Measurements from ENCODE around the gene EPB41L1. TPM values are rescaled to one million over a fixed set of nuclear protein-coding genes. Genes with fewer than 3 reads are reported as not detected.

The EPB41L1 gene
- total RNA-seq, 1 experiment from 2014 or later = 38.7 TPM

- ChIA-PET CTCF (interaction anchor here (2.0 to 2.6 kb wide), 3 partner anchors 139 to 179 kb away, joined by 6 to 22 read pairs (median 11); partner anchors contain the start of gene SCAND1), POLR2A (no interaction called here)
- Mint-ChIP-seq H3K4me1 (peaks cover 4% of the 10 kb centered on the region), H3K36me3 (no peaks in the 10 kb centered on the region), H3K27me3 (ENCODE audit: low read depth) (no peaks in the 10 kb centered on the region; the same call in 1 of the 2 replicates), H3K27ac (no peak overlapping the region), H3K9me3 (no peaks in the 10 kb centered on the region), H3K4me3 (no peak overlapping the region)
- ATAC-seq = no peak
- TF ChIP-seq, protein P1, sequence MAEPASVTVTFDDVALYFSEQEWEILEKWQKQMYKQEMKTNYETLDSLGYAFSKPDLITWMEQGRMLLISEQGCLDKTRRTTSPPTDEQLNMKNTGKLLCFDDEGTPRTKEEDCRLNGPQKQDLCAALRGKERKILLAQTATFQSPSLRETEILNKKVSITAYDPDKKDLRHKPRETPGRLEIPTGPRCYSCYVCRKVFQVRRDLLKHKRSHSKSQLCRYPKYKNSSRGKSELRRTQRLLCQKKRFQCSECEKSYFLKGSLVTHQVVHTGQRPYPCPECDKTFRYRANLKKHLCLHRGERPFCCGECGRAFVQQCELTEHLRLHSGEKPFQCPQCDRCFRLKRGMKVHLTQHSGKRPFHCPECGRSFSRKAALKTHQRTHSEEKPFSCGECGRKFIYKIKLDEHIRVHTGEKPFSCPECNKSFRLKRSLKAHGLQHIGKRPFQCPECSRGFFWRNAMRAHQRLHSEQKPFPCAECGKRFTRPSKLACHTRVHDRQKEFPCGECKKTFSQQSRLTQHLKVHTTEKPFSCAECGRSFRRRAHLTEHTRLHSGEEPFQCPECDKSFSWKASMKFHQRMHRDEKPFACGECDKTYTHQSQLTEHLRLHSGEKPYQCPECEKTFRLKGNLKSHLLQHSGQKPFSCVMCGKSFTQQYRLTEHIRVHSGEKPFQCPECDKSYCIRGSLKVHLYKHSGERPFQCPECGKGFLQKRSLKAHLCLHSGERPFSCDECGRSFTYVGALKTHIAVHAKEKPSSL (CRISPR knock-in tag; conservative IDR thresholded peaks at IDR 0.05) = no peak
- TF ChIP-seq, protein P2, sequence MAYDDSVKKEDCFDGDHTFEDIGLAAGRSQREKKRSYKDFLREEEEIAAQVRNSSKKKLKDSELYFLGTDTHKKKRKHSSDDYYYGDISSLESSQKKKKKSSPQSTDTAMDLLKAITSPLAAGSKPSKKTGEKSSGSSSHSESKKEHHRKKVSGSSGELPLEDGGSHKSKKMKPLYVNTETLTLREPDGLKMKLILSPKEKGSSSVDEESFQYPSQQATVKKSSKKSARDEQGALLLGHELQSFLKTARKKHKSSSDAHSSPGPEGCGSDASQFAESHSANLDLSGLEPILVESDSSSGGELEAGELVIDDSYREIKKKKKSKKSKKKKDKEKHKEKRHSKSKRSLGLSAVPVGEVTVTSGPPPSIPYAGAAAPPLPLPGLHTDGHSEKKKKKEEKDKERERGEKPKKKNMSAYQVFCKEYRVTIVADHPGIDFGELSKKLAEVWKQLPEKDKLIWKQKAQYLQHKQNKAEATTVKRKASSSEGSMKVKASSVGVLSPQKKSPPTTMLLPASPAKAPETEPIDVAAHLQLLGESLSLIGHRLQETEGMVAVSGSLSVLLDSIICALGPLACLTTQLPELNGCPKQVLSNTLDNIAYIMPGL (CRISPR knock-in tag; IDR thresholded peaks at IDR 0.05) = no peak
- TF ChIP-seq TP53 (CRISPR knock-in tag; IDR thresholded peaks at IDR 0.05) = no peak
- TF ChIP-seq, protein P3, sequence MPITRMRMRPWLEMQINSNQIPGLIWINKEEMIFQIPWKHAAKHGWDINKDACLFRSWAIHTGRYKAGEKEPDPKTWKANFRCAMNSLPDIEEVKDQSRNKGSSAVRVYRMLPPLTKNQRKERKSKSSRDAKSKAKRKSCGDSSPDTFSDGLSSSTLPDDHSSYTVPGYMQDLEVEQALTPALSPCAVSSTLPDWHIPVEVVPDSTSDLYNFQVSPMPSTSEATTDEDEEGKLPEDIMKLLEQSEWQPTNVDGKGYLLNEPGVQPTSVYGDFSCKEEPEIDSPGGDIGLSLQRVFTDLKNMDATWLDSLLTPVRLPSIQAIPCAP (CRISPR knock-in tag; IDR thresholded peaks at IDR 0.05) = no peak
- TF ChIP-seq ZBTB43 (CRISPR knock-in tag; IDR thresholded peaks at IDR 0.05) = no peak
- TF ChIP-seq, protein P4, sequence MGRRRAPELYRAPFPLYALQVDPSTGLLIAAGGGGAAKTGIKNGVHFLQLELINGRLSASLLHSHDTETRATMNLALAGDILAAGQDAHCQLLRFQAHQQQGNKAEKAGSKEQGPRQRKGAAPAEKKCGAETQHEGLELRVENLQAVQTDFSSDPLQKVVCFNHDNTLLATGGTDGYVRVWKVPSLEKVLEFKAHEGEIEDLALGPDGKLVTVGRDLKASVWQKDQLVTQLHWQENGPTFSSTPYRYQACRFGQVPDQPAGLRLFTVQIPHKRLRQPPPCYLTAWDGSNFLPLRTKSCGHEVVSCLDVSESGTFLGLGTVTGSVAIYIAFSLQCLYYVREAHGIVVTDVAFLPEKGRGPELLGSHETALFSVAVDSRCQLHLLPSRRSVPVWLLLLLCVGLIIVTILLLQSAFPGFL (CRISPR knock-in tag; IDR thresholded peaks at IDR 0.05; ENCODE audit: borderline replicate concordance) = no peak
- TF ChIP-seq ESRRA (CRISPR knock-in tag; IDR thresholded peaks at IDR 0.05; ENCODE audit: borderline replicate concordance) = no peak
- no peak for TF ChIP-seq ZNF416 (CRISPR knock-in tag; IDR thresholded peaks at IDR 0.05)
- no peak for TF ChIP-seq AFF4 (CRISPR knock-in tag; IDR thresholded peaks at IDR 0.05; ENCODE audit: borderline replicate concordance)
- TF ChIP-seq SMAD4 (CRISPR knock-in tag; IDR thresholded peaks at IDR 0.05) = no peak
- no peak for TF ChIP-seq TEAD1 (CRISPR knock-in tag; IDR thresholded peaks at IDR 0.05)
- TF ChIP-seq ATF3 (CRISPR knock-in tag; conservative IDR thresholded peaks at IDR 0.05) = no peak
- TF ChIP-seq OVOL2 (CRISPR knock-in tag; IDR thresholded peaks at IDR 0.05; ENCODE audit: borderline replicate concordance) = no peak
- TF ChIP-seq ZNF263 (CRISPR knock-in tag; IDR thresholded peaks at IDR 0.05; ENCODE audit: low read depth) = no peak
- no peak for TF ChIP-seq CREM (CRISPR knock-in tag; IDR thresholded peaks at IDR 0.05)
- no peak for TF ChIP-seq CDX4 (CRISPR knock-in tag; IDR thresholded peaks at IDR 0.05; ENCODE audit: borderline replicate concordance)
- no peak for DNase-seq (ENCODE audit: low spot score)
Observed at GRCh38 chr20:36133821-36134220, 20.7 kb upstream of the EPB41L1 start.
